SK-N-MC (cell line): Measurements from ENCODE around the gene B3GAT1.

ENCODE experiments used
- DNase-seq: peaks from one replicate; pipeline ENCODE4 v3.0.0-alpha.2; 2011; ENCODE audit warnings: low read depth, low spot score
- H3K27ac ChIP-seq: fragments of 200-600 bp; sonication (generic); 2 replicates; pipeline ENCODE4 v1.5.1; 2016; ENCODE audit warnings: mixed run types
- H3K36me3 ChIP-seq: fragments of 200-600 bp; sonication (generic); 2 replicates; pipeline ENCODE4 v1.6.1; 2017; ENCODE audit warnings: antibody characterized with exemption, low read length, mixed read lengths; ENCODE audit not compliant: insufficient read depth
- H3K4me3 ChIP-seq: fragments of 200-600 bp; sonication (generic); 2 replicates; pipeline ENCODE4 v1.5.1; 2016
- H3K9ac ChIP-seq: fragments of 200-600 bp; sonication (generic); 2 replicates; pipeline ENCODE4 v1.8.0; 2017; ENCODE audit warnings: mixed run types, mixed read lengths; ENCODE audit not compliant: insufficient read length
- H3K9me3 ChIP-seq: fragments of 200-600 bp; sonication (generic); 2 replicates; pipeline ENCODE4 v1.6.1; 2017; ENCODE audit warnings: low read depth, mild to moderate bottlenecking, antibody characterized with exemption, low read length, moderate library complexity, mixed read lengths
- EZH2 ChIP-seq: fragments of 200-600 bp; sonication (generic); IDR thresholded peaks from one replicate; pipeline ENCODE4 v1.6.1; 2017; ENCODE audit warnings: antibody characterized with exemption
- FOXP2 ChIP-seq: optimal IDR thresholded peaks from 2 replicates; pipeline ENCODE3; 2011; ENCODE audit warnings: mild to moderate bottlenecking, moderate library complexity; ENCODE audit not compliant: insufficient read depth; ENCODE audit errors: extremely low read length, control extremely low read depth
- POLR2AphosphoS5 ChIP-seq: IDR thresholded peaks from 2 replicates; pipeline ENCODE4 v1.6.1; 2012; ENCODE audit warnings: mild to moderate bottlenecking, low read depth, low read length, borderline replicate concordance

B3GAT1 gene

GRCh38 chr11:134376150-134376921, 35.7 kb downstream of the B3GAT1 start:
- H3K9me3 ChIP-seq, result no peaks in the 10 kb centered on the region
- H3K9ac ChIP-seq, result no peak overlapping the region
- TF ChIP-seq FOXP2 (no peak), EZH2 (no peak), POLR2AphosphoS5 (no peak)
- H3K4me3 ChIP-seq, result no peak overlapping the region
- no peak for DNase-seq
- H3K27ac ChIP-seq, result no peak overlapping the region
- H3K36me3 ChIP-seq, result peaks cover 2% of the 10 kb centered on the region; the same call in 1 of the 2 replicates

- DNase-seq, result no peak
- Histone ChIP-seq H3K9ac (no peak overlapping the region), H3K4me3 (no peak overlapping the region), H3K27ac (no peak overlapping the region), H3K36me3 (peaks cover 3% of the 10 kb centered on the region; the same call in 1 of the 2 replicates), H3K9me3 (no peaks in the 10 kb centered on the region)
- no peak for TF ChIP-seq POLR2AphosphoS5
- TF ChIP-seq EZH2, result no peak
- no peak for TF ChIP-seq FOXP2
Observed at GRCh38 chr11:134374891-134375550, 37.0 kb downstream of the B3GAT1 start.

GRCh38 chr11:134374171-134374570, 37.9 kb downstream of the B3GAT1 start:
- Histone ChIP-seq H3K36me3 (peaks cover 3% of the 10 kb centered on the region; the same call in 1 of the 2 replicates), H3K9me3 (no peaks in the 10 kb centered on the region), H3K27ac (no peak overlapping the region), H3K4me3 (no peak overlapping the region), H3K9ac (no peak overlapping the region)
- TF ChIP-seq EZH2, result no peak
- no peak for TF ChIP-seq FOXP2
- TF ChIP-seq POLR2AphosphoS5, result no peak
- no peak for DNase-seq

GRCh38 chr11:134373591-134374052, 38.4 kb downstream of the B3GAT1 start:
- DNase-seq, result no peak
- Histone ChIP-seq H3K9ac (no peak overlapping the region), H3K4me3 (no peak overlapping the region), H3K9me3 (no peaks in the 10 kb centered on the region), H3K36me3 (peaks cover 3% of the 10 kb centered on the region; the same call in 1 of the 2 replicates), H3K27ac (no peak overlapping the region)
- no peak for TF ChIP-seq EZH2
- no peak for TF ChIP-seq FOXP2
- no peak for TF ChIP-seq POLR2AphosphoS5

- no peak for DNase-seq
- Histone ChIP-seq H3K36me3 (peaks cover 3% of the 10 kb centered on the region; the same call in 1 of the 2 replicates), H3K27ac (no peak overlapping the region), H3K9me3 (no peaks in the 10 kb centered on the region), H3K9ac (no peak overlapping the region), H3K4me3 (no peak overlapping the region)
- no peak for TF ChIP-seq EZH2
- no peak for TF ChIP-seq FOXP2
- no peak for TF ChIP-seq POLR2AphosphoS5
Observed at GRCh38 chr11:134372961-134373360, 39.1 kb downstream of the B3GAT1 start.

GRCh38 chr11:134372536-134372935, 39.5 kb downstream of the B3GAT1 start:
- H3K4me3 ChIP-seq, result no peak overlapping the region
- peaks cover 3% of the 10 kb centered on the region; the same call in 1 of the 2 replicates for H3K36me3 ChIP-seq
- no peaks in the 10 kb centered on the region for H3K9me3 ChIP-seq
- no peak overlapping the region for H3K27ac ChIP-seq
- H3K9ac ChIP-seq, result no peak overlapping the region
- no peak for TF ChIP-seq EZH2
- TF ChIP-seq FOXP2, result no peak
- no peak for TF ChIP-seq POLR2AphosphoS5
- no peak for DNase-seq

- H3K36me3 ChIP-seq, result peaks cover 3% of the 10 kb centered on the region; the same call in 1 of the 2 replicates
- H3K27ac ChIP-seq, result no peak overlapping the region
- no peak overlapping the region for H3K9ac ChIP-seq
- no peaks in the 10 kb centered on the region for H3K9me3 ChIP-seq
- no peak for TF ChIP-seq FOXP2
- no peak for TF ChIP-seq EZH2
- no peak for TF ChIP-seq POLR2AphosphoS5
- no peak for DNase-seq
- H3K4me3 ChIP-seq, result no peak overlapping the region
Observed at GRCh38 chr11:134371436-134372185, 40.4 kb downstream of the B3GAT1 start.
